Measurements from ENCODE around the gene PSMD11. TPM values are rescaled to one million over a fixed set of nuclear protein-coding genes. Genes with fewer than 3 reads are reported as not detected.

PSMD11 gene
- total RNA-seq, 1 experiment from 2014 or later: 169 TPM

- Histone ChIP-seq H3K9ac (ENCODE audit: extremely low read depth, insufficient read length, low read length) (no peak overlapping the region), H3K27me3 (ENCODE audit: insufficient read depth, low read length) (no peaks in the 10 kb centered on the region), H3K23ac (ENCODE audit: insufficient read length, low read depth, low read length) (no peak overlapping the region), H3K9me3 (ENCODE audit: control insufficient read depth, low read depth, low read length) (no peaks in the 10 kb centered on the region), H3K4me2 (ENCODE audit: insufficient read depth, insufficient read length, low read length) (no peak overlapping the region), H3K23me2 (ENCODE audit: insufficient read length, low read depth, low read length, poor library complexity, severe bottlenecking) (no peaks in the 10 kb centered on the region), H4K20me1 (ENCODE audit: control insufficient read depth, insufficient read depth, insufficient read length) (no peaks in the 10 kb centered on the region), H3K79me1 (ENCODE audit: insufficient read depth, low read depth, low read length, poor library complexity, severe bottlenecking) (no peaks in the 10 kb centered on the region), H2BK15ac (ENCODE audit: low read depth, low read length) (no peak overlapping the region), H2BK120ac (ENCODE audit: low read depth, low read length, poor library complexity, severe bottlenecking) (no peak overlapping the region), H2BK12ac (ENCODE audit: insufficient read length, low read depth, low read length) (no peak overlapping the region), H3K79me2 (ENCODE audit: insufficient read depth, low read length) (no peaks in the 10 kb centered on the region), H3K4ac (ENCODE audit: low read depth, low read length) (no peak overlapping the region), H3K14ac (ENCODE audit: insufficient read depth, low read length) (no peak overlapping the region), H3K18ac (ENCODE audit: insufficient read length, low read depth, low read length) (no peak overlapping the region), H3K27ac (ENCODE audit: insufficient read length, low read depth, low read length) (no peak overlapping the region), H3K4me1 (ENCODE audit: insufficient read depth, low read length) (no peaks in the 10 kb centered on the region), H4K5ac (ENCODE audit: insufficient read length, low read depth, low read length) (no peak overlapping the region), H3T11ph (ENCODE audit: low read length) (no peak overlapping the region), H4K8ac (replicated peaks; ENCODE audit: insufficient read length, low read depth, low read length) (no peak overlapping the region), H2BK5ac (ENCODE audit: insufficient read length, low read length) (no peak overlapping the region), H2AFZ (ENCODE audit: low read length) (no peak overlapping the region), H3K56ac (ENCODE audit: insufficient read length, low read depth, low read length) (no peak overlapping the region), H4K91ac (ENCODE audit: insufficient read length, low read depth, low read length) (no peak overlapping the region), H2AK5ac (ENCODE audit: insufficient read length, low read length) (no peak overlapping the region), H2BK20ac (ENCODE audit: low read depth, low read length, poor library complexity, severe bottlenecking) (no peak overlapping the region)
- peak overlapping the region in 1 of 2 experiments; percentile 52; a peak in 1 of 5 replicates for H3K4me3 Mint-ChIP-seq
- H3K4me1 Mint-ChIP-seq: peaks cover 18 to 19% of the 10 kb centered on the region in 2 experiments
- H3K9me3 Mint-ChIP-seq: no peaks in the 10 kb centered on the region
- peak overlapping the region in 2 of 3 experiments; percentile 22 to 25; a peak in 3 of 7 replicates for H3K27ac Mint-ChIP-seq
- TF ChIP-seq CTCF (conservative IDR thresholded peaks at IDR 0.05): peak; percentile 25; the same call in 1 of the 3 replicates
- no peaks in the 10 kb centered on the region for H3K27me3 Mint-ChIP-seq (ENCODE audit: low read depth)
- peaks cover 0 to 5% (median 3%) of the 10 kb centered on the region in 3 experiments; a peak in 4 of 7 replicates for H3K36me3 Mint-ChIP-seq (ENCODE audit: insufficient read depth in 1 of 3, low read depth in 3 of 3)
- DNase-seq: peak; percentile 60
- WGBS (ENCODE audit: extremely low coverage, insufficient read length, low lambda C conversion rate): no CpG with 5 or more reads among the region's 18 CpGs
These were observed 53.3 kb downstream of the PSMD11 start for GRCh38 chr17:32497431-32498205.
